ENCODE measurements around the gene PSMA6. TPM values are rescaled to one million over a fixed set of nuclear protein-coding genes. Genes with fewer than 3 reads are reported as not detected.
"Not testable (repeated sequence)": the region's sequence is repeated elsewhere in the genome, so short reads cannot be mapped to it uniquely, and the experiment has no call there.

The PSMA6 gene
- total RNA-seq, 1 donor from 2014 or later, result 344 TPM

DNA sequence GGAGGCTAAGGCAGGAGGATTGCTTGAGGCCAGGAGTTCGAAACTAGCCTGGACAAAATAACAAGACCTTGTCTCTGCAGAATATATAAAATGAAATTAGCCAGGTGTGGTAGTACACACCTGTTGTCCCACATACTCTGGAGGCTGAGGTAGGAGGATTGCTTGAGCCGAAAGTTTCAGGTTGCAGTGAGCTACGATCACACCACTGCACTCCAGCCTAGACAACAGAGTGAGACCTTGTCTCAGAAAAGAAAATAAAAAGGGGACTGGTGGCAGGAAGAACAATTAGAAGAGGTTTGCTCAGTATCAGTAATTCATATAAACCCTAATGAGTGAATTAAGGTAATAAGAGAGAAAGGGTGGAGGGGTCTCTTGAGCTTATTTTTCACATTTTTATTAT lies 8.0 kb downstream of the PSMA6 start:
- Mint-ChIP-seq H3K9me3 (no peaks in the 10 kb centered on the region), H3K27ac (no peak overlapping the region), H3K27me3 (ENCODE audit: insufficient read depth, low read depth) (no peaks in the 10 kb centered on the region), H3K4me3 (no peak overlapping the region), H3K36me3 (peaks cover 8% of the 10 kb centered on the region), H3K4me1 (no peaks in the 10 kb centered on the region)
- H3K9me3 ChIP-seq (ENCODE audit: low read depth), result no peaks in the 10 kb centered on the region
- H3K27me3 ChIP-seq, result no peaks in the 10 kb centered on the region
- no peaks in the 10 kb centered on the region for H3F3A ChIP-seq (ENCODE audit: low read depth)
- H3K4me3 ChIP-seq, result no peak overlapping the region
- H3K27ac ChIP-seq, result no peak overlapping the region
- no peak overlapping the region for H3K9ac ChIP-seq
- H3K79me2 ChIP-seq (ENCODE audit: low read depth), result peaks cover 100% of the 10 kb centered on the region
- H3K4me1 ChIP-seq, result no peaks in the 10 kb centered on the region
- no peak overlapping the region for H2AFZ ChIP-seq (replicated peaks)
- no peak for DNase-seq (ENCODE audit: low spot score)
- TF ChIP-seq EZH2phosphoT487 (IDR thresholded peaks at IDR 0.05) (no peak), CTCF (IDR thresholded peaks at IDR 0.05) (no peak), EZH2 (IDR thresholded peaks at IDR 0.05) (no peak)
- H4K20me1 ChIP-seq (ENCODE audit: low read depth), result peaks cover 34% of the 10 kb centered on the region
- no peaks in the 10 kb centered on the region for H3K36me3 ChIP-seq
- H3K4me2 ChIP-seq, result no peak overlapping the region

GRCh38 chr14:35301334-35301733 lies 9.2 kb downstream of the PSMA6 start:
- H3K4me3 Mint-ChIP-seq; H3K27ac Mint-ChIP-seq; H3K27ac ChIP-seq; H3F3A ChIP-seq (ENCODE audit: low read depth); H3K36me3 Mint-ChIP-seq; H3K4me1 Mint-ChIP-seq; H3K27me3 ChIP-seq; H3K9ac ChIP-seq; H3K36me3 ChIP-seq; H3K9me3 Mint-ChIP-seq; H3K4me1 ChIP-seq; H2AFZ ChIP-seq (replicated peaks); H3K4me2 ChIP-seq; DNase-seq (ENCODE audit: low spot score); H3K9me3 ChIP-seq (ENCODE audit: low read depth); H3K27me3 Mint-ChIP-seq (ENCODE audit: insufficient read depth, low read depth); H3K4me3 ChIP-seq: not testable (repeated sequence)
- Histone ChIP-seq H4K20me1 (ENCODE audit: low read depth) (peaks cover 33% of the 10 kb centered on the region), H3K79me2 (ENCODE audit: low read depth) (peaks cover 100% of the 10 kb centered on the region)

DNA sequence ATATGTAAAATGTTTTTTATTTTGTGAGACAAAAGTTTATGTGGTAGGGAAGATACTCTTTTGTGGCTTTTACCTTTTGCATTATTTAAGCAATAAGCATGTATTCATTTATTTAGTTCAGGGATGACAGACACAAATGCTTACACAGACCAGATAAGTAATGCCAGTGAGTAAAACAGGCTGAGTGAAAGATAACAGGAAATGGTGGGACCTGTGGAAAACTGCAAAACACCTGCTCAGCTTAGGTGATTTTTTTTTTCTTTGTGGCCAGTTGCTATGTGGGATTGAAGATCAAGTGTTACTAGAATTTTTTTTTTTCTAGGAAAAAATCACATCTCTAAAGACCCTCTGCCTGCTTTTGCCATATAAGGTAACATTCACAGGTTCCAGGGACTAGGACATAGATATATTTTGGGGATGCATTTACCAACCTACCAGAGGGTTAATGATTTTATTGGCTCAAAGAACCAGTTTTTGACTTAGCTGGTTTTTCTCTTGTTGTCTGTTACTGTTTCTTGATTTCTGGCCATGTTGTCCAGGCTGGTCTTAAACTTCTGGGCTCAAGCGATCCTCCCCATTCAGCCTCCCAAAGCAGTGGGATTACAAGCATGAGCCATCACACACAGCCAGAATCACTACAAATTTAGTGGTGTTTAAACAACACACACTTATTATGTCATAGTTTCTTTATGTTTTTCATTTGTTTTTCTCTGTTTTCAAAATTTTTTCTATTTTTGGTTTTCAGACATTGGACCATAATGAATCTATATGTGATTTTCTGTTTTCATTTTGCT lies 9.8 kb downstream of the PSMA6 start:
- H3K27ac Mint-ChIP-seq, result no peak overlapping the region

More for the DNA sequence above, 9.8 kb downstream of the PSMA6 start:
- Mint-ChIP-seq H3K36me3 (peaks cover 8% of the 10 kb centered on the region), H3K9me3 (no peaks in the 10 kb centered on the region), H3K4me1 (no peaks in the 10 kb centered on the region), H3K27me3 (ENCODE audit: insufficient read depth, low read depth) (no peaks in the 10 kb centered on the region), H3K4me3 (no peak overlapping the region)
- no peak overlapping the region for H3K4me3 ChIP-seq
- H3K27me3 ChIP-seq, result no peaks in the 10 kb centered on the region
- no peaks in the 10 kb centered on the region for H3F3A ChIP-seq (ENCODE audit: low read depth)
- H3K4me1 ChIP-seq, result no peaks in the 10 kb centered on the region
- no peak overlapping the region for H3K27ac ChIP-seq
- H3K79me2 ChIP-seq (ENCODE audit: low read depth), result peaks cover 100% of the 10 kb centered on the region
- DNase-seq (ENCODE audit: low spot score), result no peak
- no peak overlapping the region for H3K4me2 ChIP-seq
- H4K20me1 ChIP-seq (ENCODE audit: low read depth), result peaks cover 36% of the 10 kb centered on the region
- H3K9ac ChIP-seq, result no peak overlapping the region
- H3K9me3 ChIP-seq (ENCODE audit: low read depth), result no peaks in the 10 kb centered on the region
- TF ChIP-seq EZH2phosphoT487 (IDR thresholded peaks at IDR 0.05), result no peak
- no peak for TF ChIP-seq EZH2 (IDR thresholded peaks at IDR 0.05)
- TF ChIP-seq CTCF (IDR thresholded peaks at IDR 0.05), result no peak
- H3K36me3 ChIP-seq, result no peaks in the 10 kb centered on the region
- H2AFZ ChIP-seq (replicated peaks), result no peak overlapping the region

All from neural progenitor cell (in vitro differentiated cells).